NCI-H460 (cell line): Measurements from ENCODE around the gene NXPH3. TPM values are rescaled to one million over a fixed set of nuclear protein-coding genes. Genes with fewer than 3 reads are reported as not detected.

Experiments
- DNase-seq: peaks from one replicate; pipeline ENCODE4 v3.0.0-alpha.2; 2016; ENCODE audit warnings: low read depth; ENCODE audit errors: extremely low read depth
- total RNA-seq: library from RNA; depleted of rRNA; stranded (reverse); fragments of >200 nt; shearing (Covaris generic); gene quantifications from 2 replicates; pipeline ENCODE4 v1.2.3, GENCODE V29; 2014; rRNA removed

Gene NXPH3
- total RNA-seq, 1 experiment from 2014 or later: not detected

DNA sequence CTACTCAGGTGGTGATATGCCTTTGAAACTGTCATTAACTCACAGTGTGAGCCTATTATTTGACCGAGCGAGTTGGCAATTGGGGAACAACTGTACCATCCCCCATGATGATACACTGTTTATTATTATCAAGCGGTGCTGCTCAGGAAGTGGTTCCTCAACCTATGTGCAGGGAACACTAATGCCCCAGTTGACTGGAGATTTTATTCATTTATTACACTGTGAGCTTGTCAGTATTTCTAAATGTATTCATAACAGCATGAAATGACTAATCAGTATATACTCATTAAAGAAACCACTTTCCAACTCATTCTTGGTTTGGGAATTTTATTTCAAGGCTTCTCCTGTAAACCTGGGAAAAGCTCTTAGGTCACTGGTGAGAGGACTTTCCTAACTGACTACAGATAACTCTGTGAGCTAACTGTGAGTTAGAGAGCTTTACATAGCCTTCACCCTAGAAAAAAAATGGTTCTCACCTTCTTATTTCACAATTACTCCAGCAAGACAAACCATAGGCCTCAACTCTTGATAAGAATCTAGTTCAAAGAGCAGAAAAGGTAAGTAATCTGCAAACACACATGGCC lies 42.4 kb downstream of the NXPH3 start:
- DNase-seq: no peak

DNA sequence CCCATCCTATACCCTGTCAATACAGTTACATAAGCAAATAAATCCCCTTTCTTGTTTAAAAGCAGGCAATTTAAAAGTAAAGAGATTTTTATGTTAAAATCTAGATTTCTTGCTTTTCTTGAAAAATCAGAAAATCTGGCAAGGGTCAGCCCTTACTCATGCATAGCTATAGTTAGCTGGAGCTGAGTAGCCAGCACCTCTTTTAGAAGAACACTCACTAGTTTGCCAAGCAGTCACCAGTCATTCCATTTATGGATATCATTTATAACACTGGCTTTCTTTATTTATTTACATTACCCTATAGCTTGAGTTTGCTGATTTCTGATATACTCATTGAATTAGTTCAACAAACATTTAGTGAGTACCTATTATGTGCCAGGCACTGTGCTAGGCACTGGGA lies 45.7 kb downstream of the NXPH3 start:
- DNase-seq: no peak

DNA sequence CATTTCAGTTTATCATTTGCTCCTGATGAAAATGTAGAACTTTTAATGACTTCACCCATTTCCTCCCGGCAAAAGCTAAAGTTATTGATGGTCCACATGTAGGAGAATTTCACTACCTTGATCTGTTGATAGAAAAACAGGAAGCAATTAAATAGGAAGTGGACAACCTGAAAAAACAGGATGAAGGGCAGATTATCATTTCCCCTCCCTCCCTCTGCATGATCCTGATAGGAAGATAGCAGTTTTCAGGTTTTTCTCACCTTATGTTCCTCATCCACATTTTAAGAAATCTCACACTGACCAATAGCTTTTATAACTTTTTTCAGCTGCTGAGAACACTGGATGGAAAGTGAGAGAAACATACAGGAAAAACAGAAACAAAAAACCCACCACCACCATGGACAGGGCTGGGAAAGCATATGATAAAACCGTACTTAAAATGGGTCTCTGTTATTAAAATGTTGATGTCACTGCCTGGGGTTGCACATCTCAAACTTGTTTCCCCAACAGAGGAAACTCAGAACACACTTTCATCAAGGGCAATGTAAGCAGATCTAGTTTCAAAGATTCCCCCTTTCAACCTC lies 46.4 kb downstream of the NXPH3 start:
- no peak for DNase-seq

DNA sequence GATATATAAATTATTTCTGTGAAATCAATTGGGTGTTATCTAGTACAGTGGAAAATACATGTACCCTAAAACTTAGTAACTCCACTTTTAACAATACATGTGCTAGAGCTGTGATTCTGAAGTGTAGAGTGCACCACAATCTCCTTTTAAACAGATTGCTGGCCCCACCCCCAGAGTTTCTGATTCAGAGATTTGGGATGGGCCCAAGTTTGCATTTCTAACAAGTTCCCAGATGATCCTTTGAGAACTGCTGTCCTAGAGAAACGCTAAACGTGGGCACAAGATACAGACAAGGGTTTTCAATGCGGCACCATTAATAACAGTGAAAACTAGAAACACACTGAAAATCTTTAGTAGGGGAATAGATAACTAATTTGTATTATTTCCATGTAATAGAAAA lies 49.2 kb downstream of the NXPH3 start:
- DNase-seq: no peak

DNA sequence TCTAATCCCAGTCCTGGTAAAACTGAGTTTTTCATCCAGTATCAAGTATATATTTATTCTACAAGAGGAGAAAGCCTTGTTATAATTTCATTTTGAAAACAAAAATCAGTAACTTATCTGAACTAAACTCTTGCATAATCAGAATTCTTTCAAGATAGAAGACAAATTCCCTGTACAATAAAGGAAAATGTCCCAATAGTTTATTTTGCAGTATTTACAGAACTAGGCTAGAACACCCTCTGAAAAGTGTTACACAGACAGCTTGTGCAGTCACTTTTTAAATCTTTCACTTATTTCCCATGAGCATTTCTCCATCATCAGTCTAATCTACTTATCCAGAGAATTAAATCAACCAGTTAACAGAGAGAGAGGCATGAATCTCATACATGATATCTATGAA lies 53.8 kb downstream of the NXPH3 start:
- no peak for DNase-seq

DNA sequence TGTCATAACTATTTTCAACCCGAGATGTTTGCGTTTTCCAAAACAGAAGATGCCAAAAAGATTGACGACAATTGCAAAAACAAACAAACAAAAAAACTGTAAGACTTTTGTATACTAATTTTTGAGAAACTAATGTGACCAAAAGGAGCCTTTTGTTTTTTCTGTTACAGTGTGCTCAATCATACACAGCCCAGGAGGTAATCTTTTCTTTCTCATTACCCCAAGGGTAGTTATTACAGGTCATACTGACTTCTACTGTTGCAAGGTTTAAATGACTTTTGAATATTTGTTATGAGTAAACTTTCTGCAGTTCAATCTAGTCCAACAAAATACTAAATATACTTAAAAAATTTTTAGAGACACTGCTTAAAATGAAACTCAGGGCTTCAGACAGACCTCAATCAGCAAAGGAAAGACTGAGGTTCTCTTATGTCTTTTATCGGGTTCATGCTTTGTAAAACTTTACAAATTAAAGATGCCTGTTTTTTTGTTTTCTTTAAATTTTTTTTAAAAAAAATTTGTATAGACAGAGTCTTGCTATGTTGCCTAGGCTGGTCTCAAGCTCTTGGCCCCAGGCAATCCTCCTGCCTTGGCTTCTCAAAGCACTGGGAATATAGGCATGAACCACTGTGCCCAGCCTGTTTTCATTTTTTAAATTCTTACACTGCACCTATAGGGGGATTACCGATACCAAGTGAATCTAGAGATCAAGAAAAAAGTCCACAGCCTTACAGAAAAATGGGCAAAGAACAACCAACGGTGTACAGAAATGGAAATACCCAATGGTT lies 54.6 kb downstream of the NXPH3 start:
- no peak for DNase-seq

DNA sequence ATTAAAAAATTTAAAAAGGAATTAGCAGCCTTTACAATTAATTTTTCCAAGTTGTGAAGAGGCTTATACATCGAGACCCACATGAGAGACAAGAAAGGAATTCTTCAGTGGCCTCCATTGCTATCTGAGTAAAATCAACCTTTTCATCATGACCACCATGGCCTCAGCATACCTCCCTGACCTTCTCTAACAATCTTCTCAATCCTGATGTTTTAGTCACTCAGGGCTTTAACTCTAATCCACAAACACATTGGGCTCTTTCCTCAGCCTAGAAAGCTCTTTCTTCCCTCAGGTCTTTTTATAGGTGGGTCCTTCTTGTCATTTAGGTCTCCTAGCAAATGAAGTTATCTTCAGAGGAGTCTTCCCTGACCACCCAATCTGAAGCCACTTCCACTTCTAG lies 55.8 kb downstream of the NXPH3 start:
- no peak for DNase-seq

Other genes starting within 250 kb of the NXPH3 start
- 22.8 and 24.5 TPM in 2 replicates for gene ZNF652, start 213.6 kb upstream of the NXPH3 start, total RNA-seq
- 136 and 142 TPM in 2 replicates for gene PHB1, start 161.0 kb upstream of the NXPH3 start, total RNA-seq
- gene NGFR, start 80.6 kb upstream of the NXPH3 start, total RNA-seq: 0.07 TPM in 1 of 2 replicates, not detected in the other
- gene SPOP, start 102.2 kb downstream of the NXPH3 start, total RNA-seq: 46.5 and 51.0 TPM in 2 replicates
- 107 and 117 TPM in 2 replicates for gene SLC35B1, start 132.1 kb downstream of the NXPH3 start, total RNA-seq
- gene FAM117A, start 188.3 kb downstream of the NXPH3 start, total RNA-seq: 0.42 and 1.7 TPM in 2 replicates
- gene KAT7, start 212.8 kb downstream of the NXPH3 start, total RNA-seq: 31.2 and 36.5 TPM in 2 replicates